HG03135 (cell line): Measurements from ENCODE around the gene ANXA4.

ENCODE experiments used
- ATAC-seq: cut with Tn5 transposase; IDR thresholded peaks from one replicate; pipeline ENCODE4 v1.9.1; 2021; ENCODE audit warnings: mild to moderate bottlenecking, moderate library complexity; ENCODE audit not compliant: unreplicated experiment

The ANXA4 gene

GRCh38 chr2:69774984-69775982 lies 33.3 kb downstream of the ANXA4 start:
- ATAC-seq = no peak

DNA sequence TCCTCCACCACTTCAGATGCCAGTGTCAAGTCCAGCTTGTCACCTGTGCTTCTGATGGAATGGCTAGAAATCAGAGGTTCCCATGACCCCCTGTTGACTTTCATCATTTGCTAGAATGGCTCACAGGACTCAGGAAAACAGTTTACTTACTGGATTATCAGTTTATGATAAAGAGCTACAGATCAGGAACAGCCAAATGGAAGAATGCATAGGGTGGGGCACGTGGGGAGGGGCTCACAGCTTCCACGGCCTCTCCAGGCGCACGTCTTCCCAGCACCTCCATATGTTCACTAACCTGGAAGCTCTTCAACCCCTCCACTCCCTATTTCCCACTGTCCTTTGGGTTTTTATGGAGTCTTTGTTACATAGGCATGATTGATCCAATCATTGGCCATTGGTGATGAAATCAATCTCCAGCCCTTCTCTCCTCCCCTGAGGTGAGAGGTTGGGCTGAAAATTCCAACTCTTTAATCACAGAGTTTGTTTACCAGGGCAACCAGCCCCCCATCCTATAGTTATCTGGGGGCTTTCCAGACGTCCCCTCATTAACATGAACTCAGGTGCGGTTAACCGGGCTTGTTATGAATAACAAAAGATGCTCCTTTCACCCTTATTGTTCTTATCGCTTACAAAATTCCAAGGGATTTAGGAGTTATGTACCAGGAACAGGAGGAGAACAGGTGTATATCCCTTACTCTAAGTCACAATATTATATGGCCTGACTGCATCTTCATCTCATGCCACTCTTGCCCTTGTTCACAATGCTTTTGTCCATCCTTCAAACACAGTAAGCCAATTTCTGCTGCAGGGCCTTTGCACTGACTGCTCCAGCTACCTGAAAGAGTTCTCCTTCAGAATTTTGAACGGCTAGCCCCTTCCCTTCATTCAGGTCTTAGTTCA lies 35.2 kb downstream of the ANXA4 start:
- no peak for ATAC-seq

- ATAC-seq = no peak
These were observed 35.8 kb downstream of the ANXA4 start for GRCh38 chr2:69777786-69778105.

DNA sequence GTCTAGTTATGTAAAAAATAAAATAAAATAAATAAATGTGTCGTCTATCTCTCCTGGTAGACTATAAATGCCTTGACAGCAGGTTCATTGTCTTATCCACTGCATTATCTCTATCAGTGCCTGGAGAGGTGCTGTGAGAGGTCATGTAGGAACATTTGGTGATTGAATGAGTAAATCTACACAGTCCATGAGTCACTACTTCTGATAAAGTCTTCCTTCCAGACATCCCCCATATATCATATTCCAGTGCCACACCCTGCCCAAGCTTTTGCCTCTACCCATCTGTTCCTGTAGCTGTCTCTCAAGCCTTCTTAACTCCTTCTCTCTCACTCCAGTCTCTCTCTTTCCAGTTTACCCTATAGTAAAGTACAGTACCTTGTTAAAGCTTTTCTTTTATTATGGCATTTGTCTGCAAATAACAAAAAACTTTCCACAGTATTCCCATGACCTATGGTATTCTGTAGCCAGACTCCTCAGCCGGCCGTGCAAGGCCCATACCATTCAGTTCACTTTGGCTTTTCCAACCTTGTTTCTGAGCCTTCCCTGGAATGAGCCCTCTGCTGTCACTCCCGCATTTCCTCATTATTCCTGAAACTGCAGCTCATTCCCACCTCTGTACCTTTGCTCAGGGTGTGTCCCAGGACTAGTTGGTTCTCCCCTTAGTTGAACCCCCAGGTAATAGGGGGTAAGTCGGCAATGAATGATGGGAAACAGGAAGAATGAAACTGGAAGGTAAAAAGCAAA lies 37.5 kb downstream of the ANXA4 start:
- ATAC-seq = no peak

DNA sequence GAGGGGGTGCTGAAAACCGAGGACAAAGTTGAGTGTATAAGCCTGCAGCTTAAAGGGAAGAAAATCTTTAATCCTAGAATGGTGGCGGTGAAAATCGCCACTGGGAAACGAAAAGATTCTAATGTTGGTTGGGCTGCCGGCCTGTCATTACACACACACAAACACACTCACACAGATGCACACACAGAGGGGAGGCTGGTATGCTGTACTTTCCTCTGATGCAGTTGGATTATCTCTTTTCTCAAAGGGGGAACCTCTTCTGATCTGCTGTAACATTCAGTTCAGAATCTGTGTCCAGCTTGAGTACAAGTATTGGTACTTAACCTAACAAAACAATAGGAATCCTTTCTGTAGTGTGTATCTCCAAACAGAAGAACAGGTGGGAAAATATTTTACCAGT lies 39.0 kb downstream of the ANXA4 start:
- ATAC-seq = no peak

GRCh38 chr2:69781321-69782248 lies 39.7 kb downstream of the ANXA4 start:
- no peak for ATAC-seq

DNA sequence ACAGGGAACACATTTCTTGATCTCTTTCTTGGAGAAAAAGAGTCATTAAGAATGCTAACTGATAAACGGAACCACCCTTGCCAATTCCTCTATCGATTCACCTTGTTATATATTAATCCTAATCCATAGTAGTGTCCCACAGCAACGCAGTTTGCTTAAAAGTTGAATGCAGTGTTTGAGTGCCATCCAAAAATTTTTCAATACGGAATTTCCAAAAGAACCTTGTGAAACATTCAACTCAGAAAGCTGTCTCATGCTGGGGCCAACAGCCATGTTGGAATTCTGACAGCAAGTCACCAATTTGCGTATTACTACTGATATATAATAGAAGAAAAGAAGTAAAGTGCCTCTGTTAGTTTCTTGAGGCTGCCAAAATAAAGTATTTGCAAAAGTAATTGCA lies 42.3 kb downstream of the ANXA4 start:
- ATAC-seq = no peak

- ATAC-seq = no peak
These were observed 43.4 kb downstream of the ANXA4 start for GRCh38 chr2:69785358-69785757.

GRCh38 chr2:69786052-69786560 lies 44.2 kb downstream of the ANXA4 start:
- ATAC-seq = no peak

DNA sequence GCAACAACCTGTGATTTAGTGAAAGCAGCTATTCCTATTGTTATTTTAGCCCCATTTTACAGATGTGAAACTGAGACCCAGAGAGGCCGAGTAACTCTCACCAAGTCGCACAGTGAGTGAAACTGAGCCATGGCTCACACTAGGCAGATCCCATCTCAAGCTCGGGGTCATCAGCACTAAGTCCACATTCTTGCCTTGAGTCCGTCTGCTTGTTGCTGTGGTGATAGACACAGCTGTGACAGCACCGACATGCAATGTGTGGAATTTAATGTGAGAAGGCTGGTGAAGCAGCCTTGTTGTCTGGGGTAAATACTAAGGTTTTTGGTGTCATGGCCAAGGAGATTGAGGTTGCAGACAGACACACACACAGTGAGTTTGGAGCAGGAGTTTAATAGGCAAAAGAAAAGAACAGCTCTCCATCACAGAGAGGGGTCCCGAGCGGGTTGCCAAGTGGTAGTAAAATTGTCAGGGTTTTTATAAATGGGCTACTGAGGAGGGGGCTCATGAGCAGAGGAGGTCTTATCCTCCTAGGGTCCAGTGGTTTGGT lies 47.3 kb downstream of the ANXA4 start:
- peak; percentile 38 for ATAC-seq

- ATAC-seq = peak; percentile 61
These were observed 48.1 kb downstream of the ANXA4 start for GRCh38 chr2:69789772-69790600.

DNA sequence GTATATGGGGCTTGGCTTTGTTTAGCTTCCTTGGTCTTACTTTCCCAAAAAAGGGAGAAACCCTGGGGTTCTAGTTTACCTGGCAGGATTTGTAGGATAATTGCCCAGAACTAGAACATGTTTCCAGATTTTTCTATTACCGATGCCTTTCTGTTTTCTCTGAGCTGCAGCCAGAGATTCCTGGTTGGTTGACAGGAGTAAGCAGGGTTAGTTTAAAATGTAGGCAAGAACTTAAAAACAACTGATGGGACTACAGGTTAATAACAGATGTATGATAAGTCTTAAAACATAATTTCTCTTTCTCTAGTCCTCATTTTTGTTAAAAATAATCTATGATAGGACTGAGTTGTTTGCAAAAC lies 48.6 kb downstream of the ANXA4 start:
- ATAC-seq = no peak

- ATAC-seq = no peak
These were observed 49.1 kb downstream of the ANXA4 start for GRCh38 chr2:69791045-69791444.

DNA sequence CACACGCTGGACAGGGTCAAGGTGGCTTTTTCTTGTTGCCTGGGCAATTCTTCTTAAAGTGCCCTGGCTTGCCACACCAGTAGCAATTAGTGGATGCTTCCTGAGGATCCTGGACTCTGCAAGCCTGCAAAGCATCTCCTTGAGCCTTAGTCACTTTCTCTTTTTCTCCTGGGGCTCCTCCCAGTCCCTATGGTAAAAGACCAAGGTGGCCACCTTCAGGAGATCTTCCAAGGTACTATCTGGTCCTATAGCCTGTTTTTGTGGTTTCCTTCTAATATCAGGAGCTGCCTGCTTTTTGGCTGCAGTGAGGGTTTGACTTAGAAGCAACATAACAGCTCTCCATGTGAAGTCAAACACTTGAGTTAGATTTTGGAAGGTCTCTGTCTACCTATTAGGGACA lies 54.2 kb downstream of the ANXA4 start:
- no peak for ATAC-seq

DNA sequence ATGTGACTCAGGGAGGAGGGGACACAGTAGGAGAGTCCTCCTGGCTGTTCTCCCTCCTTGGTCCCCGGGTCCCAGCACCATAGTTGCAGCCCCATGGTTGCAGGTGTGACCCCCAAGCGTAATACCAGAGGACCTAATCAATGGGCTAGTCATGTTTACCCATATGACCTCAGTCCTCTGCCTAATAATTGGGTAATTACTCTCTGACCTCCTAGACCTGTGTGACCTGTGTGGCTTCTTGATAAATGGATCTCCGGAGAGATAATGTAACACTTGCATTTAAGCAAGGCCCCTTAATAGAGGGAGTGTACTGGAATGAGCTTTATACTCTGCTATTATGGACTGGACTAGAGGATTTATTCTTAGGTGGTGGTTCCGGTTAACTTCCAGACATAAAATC lies 55.3 kb downstream of the ANXA4 start:
- ATAC-seq = no peak

DNA sequence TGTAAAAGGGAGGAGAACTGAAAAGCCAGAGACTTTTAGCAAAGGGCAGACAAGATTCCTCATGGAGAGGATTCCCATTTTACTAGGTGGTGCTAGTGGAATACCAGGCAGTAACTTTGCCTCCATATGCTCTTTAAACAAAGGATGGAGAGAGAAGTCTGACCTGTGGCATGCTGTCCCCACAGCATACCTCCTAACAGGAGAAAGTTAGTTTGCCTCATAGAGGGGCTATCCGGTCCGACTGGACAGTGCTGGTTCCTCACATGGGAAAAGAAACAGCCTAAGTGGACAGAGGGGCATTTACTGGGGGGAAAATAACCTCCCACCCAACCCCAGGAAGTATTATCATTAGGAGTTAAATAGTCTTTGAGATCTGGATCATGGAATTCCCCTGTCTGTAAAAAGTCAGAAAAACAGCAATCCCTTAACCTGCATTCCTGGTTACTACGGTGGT lies 55.9 kb downstream of the ANXA4 start:
- no peak for ATAC-seq

DNA sequence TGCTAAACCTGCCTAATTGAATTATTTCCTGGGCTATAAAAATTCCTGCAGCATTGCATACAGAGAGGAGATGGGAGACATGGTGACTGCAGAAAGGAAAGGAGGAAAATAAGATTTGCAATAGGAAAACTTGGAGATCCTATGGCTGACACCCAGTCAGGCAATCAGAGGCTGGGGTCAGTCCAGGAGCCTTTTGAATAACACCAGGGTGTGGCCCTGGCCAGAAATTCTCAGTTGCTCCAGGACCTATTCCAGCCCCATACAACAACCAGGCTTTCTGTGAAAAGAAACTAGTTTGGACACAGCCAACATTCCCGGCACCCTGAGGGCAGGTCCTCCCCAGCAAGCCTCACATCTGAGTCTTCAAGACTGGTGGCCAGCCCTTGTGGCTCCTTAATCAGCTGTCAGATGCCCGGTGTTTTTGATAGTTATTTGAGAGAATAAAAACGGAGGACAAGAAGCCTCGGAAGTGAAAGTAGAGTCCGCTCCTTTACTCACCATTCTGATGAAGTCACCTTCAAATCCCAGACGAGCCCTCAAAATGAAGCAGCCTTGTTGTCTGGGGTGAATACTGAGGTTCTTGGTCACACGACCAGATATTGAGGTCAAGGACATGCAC lies 56.5 kb downstream of the ANXA4 start:
- no peak for ATAC-seq

DNA sequence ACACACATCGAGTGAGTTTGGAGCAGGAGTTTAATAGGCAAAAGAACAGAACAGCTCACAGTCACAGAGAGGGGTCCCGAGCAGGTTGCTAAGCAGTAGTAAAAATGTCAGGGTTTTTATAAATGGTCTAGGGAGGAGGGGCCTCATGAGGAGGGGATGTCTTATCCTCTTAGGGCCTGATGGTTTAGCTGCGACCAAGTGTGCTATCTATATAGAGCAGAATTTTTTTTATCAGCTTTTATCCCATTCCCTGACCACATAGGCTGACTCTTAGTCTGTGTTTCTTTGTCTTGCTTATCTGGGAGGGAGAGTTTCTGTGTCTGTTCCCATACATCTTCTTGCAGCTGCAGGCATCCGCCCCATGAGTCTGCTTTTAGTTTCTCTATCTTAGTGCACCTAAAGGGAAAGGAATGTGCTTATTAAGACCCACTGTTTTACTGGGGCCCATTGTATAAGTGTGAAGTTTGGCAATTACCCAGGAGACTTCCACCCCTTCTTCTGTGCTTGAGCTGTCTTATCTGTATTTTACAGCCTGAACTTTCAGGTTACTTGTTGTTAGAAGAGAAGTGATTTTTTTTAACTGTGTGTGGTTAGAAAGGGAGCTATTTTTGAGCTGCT lies 57.1 kb downstream of the ANXA4 start:
- no peak for ATAC-seq
